Uterus (tissue), 4 donors: ENCODE measurements around the gene OR5C1. TPM values are rescaled to one million over a fixed set of nuclear protein-coding genes. Genes with fewer than 3 reads are reported as not detected.

Source experiments
- total RNA-seq, 4 donors: library from RNA; depleted of rRNA in 3 of 4; stranded (reverse); fragments of >200 nt in 3 of 4; gene quantifications; one replicate each; pipeline versions ENCODE4 v1.1.0 to v1.2.4, GENCODE V29; 2014 to 2023
- donor health status: DM: yes; HTN: yes; CAD: no.

Gene OR5C1
- total RNA-seq, 4 donors from 2014 or later, result not detected

Other genes starting within 250 kb of the OR5C1 start
- gene OR1N2, start 235.8 kb upstream of the OR5C1 start, total RNA-seq, result not detected
- gene OR1L8, start 205.5 kb upstream of the OR5C1 start, total RNA-seq, result under 1 TPM in 2 of 4 donors, not detected in 2; 0.27 to 0.28 TPM
- gene OR1Q1, start 174.2 kb upstream of the OR5C1 start, total RNA-seq, result not detected
- under 1 TPM in 1 of 4 donors, not detected in 3; 0.41 TPM for gene OR1B1, start 131.3 kb upstream of the OR5C1 start, total RNA-seq
- not detected for gene OR1L1, start 127.2 kb upstream of the OR5C1 start, total RNA-seq
- not detected for gene OR1L3, start 113.8 kb upstream of the OR5C1 start, total RNA-seq
- not detected for gene OR1L4, start 64.9 kb upstream of the OR5C1 start, total RNA-seq
- gene OR1L6, start 46.6 kb upstream of the OR5C1 start, total RNA-seq, result not detected
- gene OR1K1, start 11.2 kb downstream of the OR5C1 start, total RNA-seq, result not detected
- gene PDCL, start 39.7 kb downstream of the OR5C1 start, total RNA-seq, result 10 to 100 TPM; 16.9 to 74.0 (median 21.1) TPM
- gene RC3H2, start 116.4 kb downstream of the OR5C1 start, total RNA-seq, result 10 to 100 TPM; 21.8 to 69.0 (median 52.5) TPM
- 10 to 100 TPM in 3 of 4 donors, 1 to 10 TPM in 1; 3.8 to 39.1 (median 13.3) TPM for gene ZBTB6, start 124.4 kb downstream of the OR5C1 start, total RNA-seq
- gene ZBTB26, start 142.6 kb downstream of the OR5C1 start, total RNA-seq, result 10 to 100 TPM in 2 of 4 donors, 1 to 10 TPM in 2; 8.8 to 14.9 (median 12.4) TPM
- 100 to 1,000 TPM in 1 of 4 donors, 10 to 100 TPM in 3; 81.2 to 107 (median 91.0) TPM for gene RABGAP1, start 152.1 kb downstream of the OR5C1 start, total RNA-seq
- gene GPR21, start 244.7 kb downstream of the OR5C1 start, total RNA-seq, result 1 to 10 TPM in 3 of 4 donors, not detected in 1; 1.5 to 7.2 (median 4.3) TPM